Skin epidermis (tissue), 12 donors: Measurements from ENCODE around the gene F3.
A peak's percentile ranks its signal among the peaks of the same experiment; 100 is the strongest.

ENCODE experiments used
- H3K27ac ChIP-seq, 21 experiments: fragments of 200-600 bp; sonication (generic) in 11 of 21; one replicate each; pipeline ENCODE4 v1.5.0; 2020; ENCODE audit warnings: mild to moderate bottlenecking in 3 of 21, inconsistent platforms in 2 of 21, moderate library complexity in 2 of 21
- H3K4me3 ChIP-seq, 7 experiments: fragments of 200-600 bp; sonication (generic) in 2 of 7; one replicate each; pipeline ENCODE4 v1.5.0; 2020; ENCODE audit warnings: inconsistent platforms in 2 of 7, mild to moderate bottlenecking in 2 of 7, moderate library complexity in 1 of 7

Gene F3

DNA sequence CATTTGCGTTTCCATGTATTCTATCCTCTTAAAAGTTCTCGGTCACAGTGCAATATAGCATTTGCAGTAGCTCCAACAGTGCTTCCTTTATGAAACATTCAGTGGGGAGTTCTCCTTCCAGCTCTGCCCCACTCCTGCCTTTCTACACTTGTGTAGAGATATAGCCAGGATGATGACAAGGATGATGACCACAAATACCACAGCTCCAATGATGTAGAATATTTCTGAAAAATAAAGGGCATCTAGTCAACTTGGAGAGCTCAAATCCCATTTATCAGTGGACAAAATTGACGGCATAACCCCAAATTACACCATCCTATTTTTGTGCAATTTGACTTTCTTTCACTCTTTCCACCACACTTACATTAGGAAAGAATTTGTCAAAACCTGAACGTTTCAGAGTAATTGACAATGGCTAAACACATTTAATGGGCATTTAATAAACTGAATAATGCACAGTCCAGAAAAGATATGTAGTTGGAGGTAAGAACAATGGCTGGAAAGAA, 11.1 kb downstream of the F3 start:
- Histone ChIP-seq H3K4me3 (no peak overlapping the region), H3K27ac (no peak overlapping the region)

DNA sequence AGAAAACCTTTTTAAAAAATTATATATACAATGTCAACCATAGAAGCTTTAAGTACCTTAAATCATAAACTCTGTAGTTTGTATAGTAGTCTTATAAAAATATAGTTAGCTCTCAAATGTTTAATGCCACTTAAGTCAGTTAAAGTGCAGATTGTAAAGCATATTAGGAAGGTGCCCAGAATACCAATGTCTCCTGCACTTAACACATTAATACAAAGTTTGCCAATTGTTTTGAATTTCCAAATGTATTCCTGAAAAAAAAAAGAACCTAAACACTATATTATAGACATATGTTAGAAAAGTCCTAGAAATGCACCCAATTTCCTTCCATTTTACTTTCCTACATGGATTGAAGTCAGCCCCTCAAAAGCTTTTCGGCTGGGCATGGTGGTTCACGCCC, 12.1 kb downstream of the F3 start:
- Histone ChIP-seq H3K27ac (no peak overlapping the region), H3K4me3 (no peak overlapping the region)

DNA sequence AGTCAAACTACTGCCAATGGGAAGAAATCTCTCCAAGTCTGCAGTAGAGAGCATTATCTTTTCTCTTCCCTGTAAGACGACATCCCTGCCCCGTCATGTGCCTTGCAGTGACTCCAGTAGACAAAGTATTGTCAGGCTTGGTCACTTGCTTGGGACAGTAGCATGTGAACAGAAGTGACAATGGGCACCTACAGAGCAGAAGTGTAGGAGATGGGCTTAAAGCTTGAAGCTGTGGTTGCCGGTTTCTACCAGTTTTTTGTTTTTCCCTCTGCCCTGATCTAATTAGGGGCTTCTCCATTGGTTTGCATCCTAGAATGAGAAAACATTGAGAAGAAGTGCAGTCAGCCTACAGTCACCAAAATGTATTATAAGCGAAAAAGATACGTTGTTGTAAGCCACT, 12.7 kb downstream of the F3 start:
- Histone ChIP-seq H3K4me3 (no peak overlapping the region), H3K27ac (no peak overlapping the region)

DNA sequence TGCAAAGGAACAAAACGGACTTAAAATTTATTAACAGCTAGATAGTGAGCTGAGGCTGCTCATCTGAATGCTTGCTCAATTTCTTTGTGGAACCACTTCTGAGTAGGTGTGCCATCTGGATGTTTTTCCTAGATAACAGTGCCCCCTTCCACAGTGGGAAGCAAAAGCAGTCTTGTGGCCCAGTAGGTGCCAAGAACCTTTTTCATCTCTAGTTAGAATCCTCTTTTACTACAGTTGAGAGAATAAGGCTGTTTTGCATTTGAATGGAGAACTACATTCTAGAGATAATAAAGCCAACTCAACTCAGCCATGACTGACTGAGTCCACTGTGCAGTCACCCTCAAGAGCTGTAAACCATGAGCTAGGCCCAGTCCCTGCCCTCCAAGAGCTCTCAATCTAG, 13.3 kb downstream of the F3 start:
- no peak overlapping the region for H3K27ac ChIP-seq
- no peak overlapping the region for H3K4me3 ChIP-seq

DNA sequence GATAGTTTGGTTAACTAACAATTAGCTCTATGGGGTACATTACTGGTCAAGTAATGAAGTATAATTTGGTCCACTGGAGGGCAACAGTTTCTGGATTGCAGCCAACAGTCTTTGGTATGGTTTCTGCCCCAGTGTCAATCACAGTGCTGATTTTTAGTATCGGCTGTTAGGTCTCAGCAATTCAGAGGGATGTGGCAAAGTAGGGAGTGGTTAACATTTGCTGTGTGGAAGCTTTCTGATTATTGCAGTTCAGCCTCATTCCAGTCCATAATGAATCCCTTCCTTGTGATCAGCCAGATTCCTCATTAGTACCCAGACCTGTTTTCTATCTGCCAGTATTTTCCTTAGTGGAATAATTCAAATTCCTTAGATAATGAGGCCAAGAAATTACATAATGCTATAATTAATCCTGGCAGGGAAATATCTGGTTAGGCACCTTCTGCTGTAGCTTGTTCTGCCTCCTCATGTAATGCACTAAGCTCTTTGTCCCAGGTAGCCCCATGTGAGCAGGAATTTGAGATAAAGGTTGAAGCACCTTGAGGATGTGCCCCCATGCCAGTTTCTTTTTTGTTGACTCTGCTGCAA, 14.0 kb downstream of the F3 start:
- Histone ChIP-seq H3K4me3 (no peak overlapping the region), H3K27ac (peak overlapping the region in 3 of 21 experiments; percentile 18 to 39 (median 26))

DNA sequence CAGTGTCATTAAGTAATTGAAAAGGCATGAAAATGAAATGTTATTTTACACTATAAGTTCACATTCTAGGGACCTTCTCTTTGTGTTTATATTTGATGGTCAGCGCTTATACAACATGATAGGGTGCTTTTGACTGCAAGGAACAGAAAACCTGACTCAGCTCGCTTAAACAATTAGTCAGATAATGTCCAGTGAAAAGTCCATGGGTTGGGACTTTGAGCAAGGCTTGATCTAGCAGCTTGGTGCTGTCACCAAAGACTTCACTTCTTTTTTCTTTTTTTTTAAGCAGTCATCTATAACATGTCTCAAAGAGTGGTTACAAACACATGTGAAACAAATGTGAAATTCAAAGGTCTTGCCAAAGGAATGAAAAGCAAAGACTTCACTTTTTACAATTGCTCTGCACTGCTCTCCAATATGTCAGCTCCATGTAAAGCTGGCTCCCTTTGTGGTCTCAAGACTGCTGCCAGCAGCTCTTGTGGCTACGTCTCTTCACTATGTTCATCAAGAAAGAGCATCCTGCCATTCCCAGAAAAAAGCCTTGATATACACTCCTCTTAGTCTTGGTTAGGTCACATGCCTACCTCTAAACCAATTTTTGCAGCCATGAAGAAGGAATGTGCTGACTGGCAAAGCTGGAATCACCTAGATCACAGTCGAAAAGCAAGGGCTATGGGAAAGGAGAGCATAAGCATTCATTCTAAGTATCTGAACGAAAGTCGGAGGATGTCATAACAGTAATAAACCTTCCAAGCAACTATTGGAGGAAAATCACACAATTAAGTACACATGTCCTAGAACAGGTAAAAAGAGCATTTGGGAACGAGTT, 15.2 kb downstream of the F3 start:
- Histone ChIP-seq H3K27ac (no peak overlapping the region), H3K4me3 (no peak overlapping the region)

DNA sequence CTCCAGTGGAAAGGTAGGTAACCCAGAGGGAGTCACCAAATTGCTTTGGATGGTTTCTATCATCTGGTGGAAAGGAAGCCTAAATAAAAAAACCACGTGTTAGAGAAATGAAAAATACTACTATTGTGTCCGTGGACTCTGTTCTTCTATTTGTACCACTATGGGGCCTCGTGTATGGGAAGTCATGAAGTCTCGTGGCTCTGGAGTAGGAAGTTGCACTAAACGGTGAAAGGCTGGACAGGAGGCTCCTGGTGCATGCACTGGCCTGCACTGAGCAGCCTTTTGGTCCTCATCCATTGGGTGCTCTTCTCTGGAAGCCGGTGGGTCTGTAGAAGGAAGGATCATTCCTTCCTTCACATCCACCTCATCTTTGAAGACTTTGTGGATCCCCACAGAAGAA, 17.0 kb downstream of the F3 start:
- no peak overlapping the region for H3K27ac ChIP-seq

DNA sequence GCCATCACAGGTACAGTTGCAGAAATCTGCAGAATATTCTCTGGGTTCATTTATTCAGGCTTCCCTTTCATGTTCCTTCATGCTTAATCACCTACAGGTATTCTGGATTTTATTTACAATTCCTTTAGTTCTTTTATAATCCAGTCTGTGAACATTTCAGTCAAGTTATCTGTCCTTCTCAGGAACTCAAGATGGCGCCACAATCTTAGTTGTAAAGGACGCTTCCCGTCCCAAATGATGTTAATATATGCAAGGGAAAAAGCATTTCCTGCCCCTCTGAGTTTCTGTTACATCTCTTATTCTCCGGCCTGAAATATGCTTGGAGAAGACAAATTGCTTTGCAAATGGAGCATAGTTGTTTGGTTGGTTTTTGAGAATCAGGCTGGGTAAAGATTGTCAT, 19.3 kb downstream of the F3 start:
- H3K27ac ChIP-seq, result no peak overlapping the region
- no peak overlapping the region for H3K4me3 ChIP-seq

More for the DNA sequence above, 17.0 kb downstream of the F3 start:
- H3K4me3 ChIP-seq, result no peak overlapping the region

DNA sequence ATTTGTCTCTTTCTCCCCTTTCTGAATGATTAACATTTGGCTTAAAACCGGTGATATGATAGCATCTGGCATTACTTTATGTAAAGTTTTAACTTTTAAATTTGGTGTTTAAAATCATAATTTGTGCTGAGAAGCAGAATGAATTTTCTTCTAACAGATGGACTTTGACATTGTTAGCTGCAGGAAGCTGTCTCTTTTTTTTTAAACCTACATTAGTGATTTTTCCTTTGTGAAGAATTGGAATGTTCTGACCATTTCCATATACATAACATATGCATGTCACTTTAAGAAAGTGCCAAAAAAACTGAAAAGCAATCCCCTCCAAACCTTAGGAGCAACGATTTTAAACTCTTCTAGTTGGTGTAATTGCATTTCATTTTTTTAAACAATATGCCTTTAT, 22.2 kb downstream of the F3 start:
- Histone ChIP-seq H3K4me3 (no peak overlapping the region), H3K27ac (no peak overlapping the region)

DNA sequence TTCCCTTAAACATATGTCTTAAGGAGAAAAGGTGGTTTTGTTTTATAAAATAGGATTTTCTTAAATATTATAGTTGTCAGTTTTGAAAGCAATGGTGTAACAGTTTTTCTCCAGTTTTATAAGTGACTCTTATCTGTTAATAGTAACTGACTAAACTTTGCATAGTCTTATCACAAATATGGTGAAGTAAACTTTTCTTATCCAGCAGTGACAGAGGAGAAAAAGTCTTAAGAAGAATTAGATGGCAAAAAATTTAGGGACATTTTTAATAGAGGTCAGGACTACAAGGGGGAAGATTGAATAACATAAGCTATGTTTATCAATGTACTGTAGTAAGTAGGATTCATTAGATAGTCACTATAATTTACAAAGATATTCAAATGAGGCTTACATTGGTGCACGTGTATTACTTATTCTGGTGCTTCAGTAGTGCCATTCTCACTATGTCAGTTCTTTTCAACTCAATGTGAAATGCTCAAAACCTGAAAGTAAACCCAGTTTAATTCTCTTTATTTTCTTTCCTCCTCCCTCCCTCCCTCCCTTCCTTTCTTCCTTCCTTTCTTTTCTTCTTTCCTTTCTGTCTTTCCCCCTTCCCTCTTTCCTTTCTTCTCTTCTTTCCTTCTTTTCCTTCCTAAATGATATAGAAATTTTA, 26.1 kb downstream of the F3 start:
- H3K27ac ChIP-seq, result no peak overlapping the region
- no peak overlapping the region for H3K4me3 ChIP-seq

DNA sequence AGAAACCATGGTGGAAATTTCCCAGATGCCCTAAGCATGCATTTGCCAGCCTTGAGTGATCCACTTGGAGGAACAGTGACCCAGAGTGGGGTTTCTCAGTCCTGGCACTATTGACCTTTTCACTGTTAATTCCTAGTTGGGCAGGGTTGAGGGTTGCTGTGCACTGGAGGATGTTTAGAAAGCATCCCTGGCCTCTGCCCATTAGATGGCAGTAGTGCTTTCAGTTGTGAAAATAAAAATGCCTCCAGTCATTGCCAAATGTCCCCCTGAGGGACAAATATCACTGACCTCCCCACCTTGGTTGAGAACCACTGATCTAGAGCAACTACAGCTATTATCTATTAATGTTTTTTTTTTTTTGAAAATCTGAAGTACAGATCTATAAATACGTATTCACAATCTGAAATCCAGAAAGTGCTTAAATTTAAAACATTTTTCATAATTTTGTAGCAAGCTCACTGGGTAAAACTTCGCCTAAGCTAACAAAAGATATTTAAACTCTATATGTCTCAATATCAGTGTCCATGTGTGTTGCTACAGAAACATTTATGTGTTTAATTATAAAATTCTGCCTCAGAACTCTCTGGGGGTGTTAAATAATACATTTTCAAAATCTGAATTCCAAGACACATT, 27.3 kb downstream of the F3 start:
- Histone ChIP-seq H3K4me3 (no peak overlapping the region), H3K27ac (no peak overlapping the region)

DNA sequence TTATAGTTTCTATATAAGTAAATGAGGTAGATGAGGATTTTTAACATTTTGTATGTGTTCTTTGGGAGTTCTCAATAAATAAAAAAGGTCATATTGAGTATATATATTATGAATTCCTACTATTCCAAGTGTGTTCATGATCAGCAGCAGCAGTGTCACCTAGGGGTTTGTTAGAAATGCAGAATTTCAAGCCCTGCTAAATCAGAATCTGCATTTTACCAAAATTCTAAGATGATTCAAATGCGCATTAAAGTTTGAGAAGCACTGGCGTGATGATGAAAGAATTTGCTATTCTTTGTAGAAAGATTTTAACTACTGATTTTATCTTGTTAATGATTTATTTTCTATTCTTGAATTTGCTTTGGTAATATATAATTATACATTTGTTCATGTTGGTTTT, 28.7 kb downstream of the F3 start:
- no peak overlapping the region for H3K4me3 ChIP-seq
- no peak overlapping the region for H3K27ac ChIP-seq

DNA sequence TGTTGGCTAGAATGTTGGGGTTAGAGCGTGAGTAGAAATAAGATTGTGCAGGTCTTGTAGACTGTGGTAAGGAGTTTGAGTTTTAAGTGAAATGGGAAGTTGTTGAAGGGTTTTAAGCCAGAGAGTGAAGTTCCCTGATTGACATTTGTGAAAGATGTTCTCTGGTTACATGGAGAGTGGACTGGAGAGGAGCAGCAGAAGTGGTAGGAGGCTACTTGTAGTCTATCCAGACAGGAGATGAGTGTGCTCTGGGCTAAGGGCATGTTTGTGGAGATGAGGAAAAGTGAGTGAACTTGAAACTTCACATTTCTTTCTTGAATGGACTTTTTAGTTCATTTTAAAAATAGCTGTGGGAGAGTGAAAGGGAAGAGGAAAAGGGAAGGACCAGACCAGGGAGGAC, 37.0 kb downstream of the F3 start:
- Histone ChIP-seq H3K4me3 (no peak overlapping the region), H3K27ac (no peak overlapping the region)

DNA sequence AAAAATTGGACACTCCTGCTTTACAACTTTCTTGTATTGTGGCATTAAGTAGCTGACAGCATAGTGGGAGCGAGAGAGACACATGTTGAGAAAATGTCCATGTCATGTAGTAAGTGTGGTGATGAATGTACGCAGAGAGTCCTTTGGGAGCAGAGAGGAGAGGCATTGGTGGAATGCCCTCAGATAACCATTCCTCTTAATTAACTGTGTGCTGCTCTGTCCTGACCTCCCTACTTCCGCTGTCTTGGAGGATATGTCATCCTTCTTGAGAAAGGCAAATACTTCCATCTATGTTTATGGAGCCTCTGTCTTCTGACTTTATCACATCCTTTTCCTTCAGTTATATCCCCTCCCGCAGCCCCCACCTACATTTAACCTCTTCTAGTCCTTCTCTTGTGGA, 38.4 kb downstream of the F3 start:
- H3K27ac ChIP-seq, result no peak overlapping the region
- H3K4me3 ChIP-seq, result no peak overlapping the region

DNA sequence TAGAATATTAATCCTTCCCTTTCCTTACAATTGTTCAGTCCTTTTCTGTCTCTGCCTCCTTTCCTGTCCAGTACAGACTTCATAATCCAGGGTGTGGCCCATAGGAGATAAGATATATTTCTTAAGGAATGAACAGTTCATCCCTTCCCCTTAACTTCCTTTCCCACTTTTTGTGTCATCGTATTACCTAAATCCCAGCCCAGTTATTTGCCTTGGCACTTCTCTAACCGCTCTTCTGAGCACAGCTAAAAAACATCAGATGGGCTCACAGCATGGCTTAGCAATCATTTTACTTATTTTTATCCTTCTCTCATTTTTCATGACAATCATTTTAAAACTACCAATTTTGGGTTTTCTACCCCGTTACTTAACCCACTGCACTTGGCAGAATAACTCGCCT, 39.6 kb downstream of the F3 start:
- Histone ChIP-seq H3K4me3 (no peak overlapping the region), H3K27ac (no peak overlapping the region)

DNA sequence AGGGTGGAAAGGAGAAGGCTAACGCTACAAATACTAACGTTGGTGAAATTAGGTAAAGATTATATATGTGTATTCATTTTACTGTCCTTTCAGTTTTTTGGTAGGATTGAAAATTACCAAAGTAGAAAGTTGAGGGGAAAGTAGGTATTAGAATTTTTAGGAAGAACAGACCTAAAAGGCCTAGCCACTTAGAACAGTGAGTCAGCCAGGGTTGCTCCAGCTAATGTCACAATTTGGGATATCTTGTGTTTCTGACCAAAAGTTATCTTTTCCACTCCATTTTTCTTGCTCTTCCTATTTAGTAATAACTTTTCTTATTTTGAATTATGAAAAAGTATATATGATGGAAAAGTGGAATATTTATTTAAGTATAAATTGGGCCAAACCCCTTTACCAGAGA, 40.1 kb downstream of the F3 start:
- Histone ChIP-seq H3K27ac (no peak overlapping the region), H3K4me3 (no peak overlapping the region)

DNA sequence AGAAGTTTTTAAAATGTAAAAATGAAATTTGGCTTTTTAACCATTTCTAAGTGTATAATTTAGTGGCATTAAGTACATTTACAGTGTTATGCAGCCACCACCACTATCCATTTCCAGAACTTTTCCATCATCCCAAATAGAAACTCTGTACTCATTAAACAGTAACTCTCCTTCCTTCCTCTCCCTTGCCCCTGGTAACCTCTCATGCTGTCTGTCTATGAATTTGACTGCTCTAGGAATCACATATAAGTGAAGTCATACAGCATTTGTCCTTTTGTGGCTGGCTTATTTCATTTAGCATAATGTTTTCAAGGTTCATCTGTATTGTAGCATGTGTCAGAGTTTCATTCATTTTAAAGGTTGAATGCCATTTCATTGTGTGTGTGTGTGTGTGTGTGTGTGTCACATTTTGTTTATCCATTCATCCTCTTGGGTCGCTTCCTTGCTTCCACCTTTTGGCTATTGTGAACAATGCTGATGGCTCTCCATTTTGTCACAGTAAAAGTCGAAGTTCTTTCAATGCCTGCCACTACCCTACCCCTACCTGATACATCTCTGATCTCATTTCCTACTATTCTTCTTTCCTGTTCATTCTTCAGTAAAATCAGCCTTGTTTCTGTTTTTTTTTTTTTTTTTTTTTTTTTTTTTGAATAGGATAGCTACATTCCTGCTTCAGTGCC, 45.3 kb downstream of the F3 start:
- Histone ChIP-seq H3K27ac (no peak overlapping the region), H3K4me3 (no peak overlapping the region)

DNA sequence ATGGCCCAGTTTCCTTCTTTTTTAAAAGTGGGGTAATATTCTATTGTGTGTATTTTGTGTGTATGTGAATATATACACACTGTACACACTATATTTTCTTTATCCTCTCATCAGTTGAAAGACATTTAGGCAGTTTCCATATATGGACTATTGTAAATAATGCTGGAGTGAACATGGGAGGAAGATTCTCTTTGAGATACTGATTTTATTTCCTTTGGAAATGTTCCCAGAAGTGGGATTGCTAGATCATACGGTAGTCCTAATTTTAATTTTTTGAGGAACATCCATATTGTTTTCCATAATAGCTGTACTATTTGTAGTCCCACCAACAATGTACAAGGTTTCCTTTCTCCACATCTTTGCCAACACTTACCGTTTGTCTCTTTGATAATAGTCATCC, 51.0 kb downstream of the F3 start:
- H3K27ac ChIP-seq, result no peak overlapping the region
- H3K4me3 ChIP-seq, result no peak overlapping the region

DNA sequence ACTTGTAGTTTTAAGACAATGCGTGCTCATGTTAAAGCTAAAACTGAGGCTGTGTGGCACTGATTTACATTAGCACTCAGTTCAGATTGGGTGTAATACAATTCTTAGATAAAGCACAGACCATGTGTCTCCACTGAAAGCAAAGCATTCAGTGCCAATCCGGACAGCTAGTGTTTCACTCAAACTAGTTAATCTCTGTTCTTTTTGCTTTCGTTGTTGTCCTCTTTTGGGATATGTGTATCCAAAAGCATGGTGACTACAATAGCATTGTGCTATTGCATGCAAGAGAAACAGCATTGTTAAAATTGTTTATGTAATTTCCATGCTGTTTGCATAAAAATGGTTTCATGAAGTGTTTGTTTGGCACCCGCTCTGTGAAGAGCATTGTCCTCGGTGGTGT, 54.6 kb downstream of the F3 start:
- Histone ChIP-seq H3K4me3 (no peak overlapping the region), H3K27ac (no peak overlapping the region)

DNA sequence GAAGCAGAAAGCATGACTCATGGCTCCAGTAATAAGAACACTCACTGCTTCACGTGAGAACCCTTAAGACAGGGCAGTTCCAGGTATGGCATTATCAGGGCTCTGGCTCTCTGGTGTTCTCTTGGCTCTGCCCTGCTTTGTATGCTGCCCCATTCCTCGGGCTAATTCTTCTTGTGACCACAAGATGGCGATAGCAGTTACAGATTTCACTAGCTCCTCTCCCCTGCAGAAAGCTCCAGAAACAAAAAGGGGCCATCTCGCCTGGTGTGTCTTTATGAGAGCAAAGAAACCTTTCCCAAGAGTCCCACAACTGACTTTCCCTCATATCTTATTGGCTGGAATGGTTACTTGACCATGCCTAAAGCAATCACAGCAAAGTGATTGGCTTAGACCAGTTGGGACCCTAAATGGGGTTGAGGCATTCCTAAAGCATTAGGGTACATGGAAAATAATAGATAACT, 60.1 kb downstream of the F3 start:
- no peak overlapping the region for H3K27ac ChIP-seq
- no peak overlapping the region for H3K4me3 ChIP-seq
